ENCODE data around the gene CEACAM16.
A peak's percentile ranks its signal among the peaks of the same experiment; 100 is the strongest.
"Not testable (repeated sequence)": the region's sequence is repeated elsewhere in the genome, so short reads cannot be mapped to it uniquely, and the experiment has no call there.

The CEACAM16 gene

GRCh38 chr19:44677019-44677811, 21.7 kb upstream of the CEACAM16 start:
- DNase-seq = peak; percentile 28

- DNase-seq = no peak
Measured at GRCh38 chr19:44680536-44680935, 18.4 kb upstream of the CEACAM16 start.

GRCh38 chr19:44681992-44682790, 16.8 kb upstream of the CEACAM16 start:
- no peak for DNase-seq

- DNase-seq = no peak
Measured at GRCh38 chr19:44682807-44683206, 16.1 kb upstream of the CEACAM16 start.

GRCh38 chr19:44683434-44684210, 15.3 kb upstream of the CEACAM16 start:
- DNase-seq = no peak

- DNase-seq = not testable (repeated sequence)
Measured at GRCh38 chr19:44684396-44684795, 14.6 kb upstream of the CEACAM16 start.

GRCh38 chr19:44684892-44685863, 13.8 kb upstream of the CEACAM16 start:
- peak; percentile 47 for DNase-seq

GRCh38 chr19:44685877-44686276, 13.1 kb upstream of the CEACAM16 start:
- no peak for DNase-seq

GRCh38 chr19:44686896-44687295, 12.1 kb upstream of the CEACAM16 start:
- no peak for DNase-seq

GRCh38 chr19:44687888-44688287, 11.1 kb upstream of the CEACAM16 start:
- no peak for DNase-seq

- DNase-seq = peak; percentile 90
Measured at GRCh38 chr19:44689290-44690130, 9.4 kb upstream of the CEACAM16 start.

- DNase-seq = no peak
Measured at GRCh38 chr19:44690131-44690440, 8.9 kb upstream of the CEACAM16 start.

- no peak for DNase-seq
Measured at GRCh38 chr19:44692379-44692721, 6.6 kb upstream of the CEACAM16 start.

GRCh38 chr19:44694184-44694579, 4.8 kb upstream of the CEACAM16 start:
- no peak for DNase-seq

GRCh38 chr19:44696939-44697669, 1.8 kb upstream of the CEACAM16 start:
- no peak for DNase-seq

- DNase-seq = no peak
Measured at GRCh38 chr19:44697670-44698034, 1.3 kb upstream of the CEACAM16 start.

- DNase-seq = no peak
Measured at GRCh38 chr19:44700547-44700946, 1.6 kb downstream of the CEACAM16 start.

- no peak for DNase-seq
Measured at GRCh38 chr19:44701228-44701627, 2.3 kb downstream of the CEACAM16 start.

- DNase-seq = no peak
Measured at GRCh38 chr19:44702551-44703176, 3.7 kb downstream of the CEACAM16 start.
